Measurements from ENCODE around the gene GRK2. TPM values are rescaled to one million over a fixed set of nuclear protein-coding genes. Genes with fewer than 3 reads are reported as not detected.

GRK2 gene
- total and polyA plus RNA-seq, 9 of the 15 experiments (the other 6 are each of a cell fraction or from before 2014, with no cell fraction given), result 0.24 to 95.8 (median 56.5) TPM

DNA sequence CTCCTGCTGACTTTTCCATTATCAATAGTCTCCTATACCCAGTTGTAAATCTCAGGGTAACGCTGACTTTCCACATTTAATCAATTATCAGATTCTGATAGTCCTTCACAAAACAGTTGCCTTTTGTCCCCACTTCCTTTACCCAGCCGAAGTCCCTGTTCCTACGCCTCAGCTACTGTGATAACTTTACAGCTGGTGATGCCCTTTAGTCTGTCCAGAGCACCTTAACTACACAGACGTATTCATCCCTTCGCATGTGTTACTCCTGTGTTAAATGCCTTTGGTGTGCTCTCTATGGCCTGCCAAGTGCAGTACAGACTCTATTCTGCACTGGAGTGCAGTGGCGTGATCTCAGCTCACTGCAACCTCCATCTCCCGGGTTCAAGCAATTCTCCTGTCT is 57.3 kb downstream of the GRK2 start:
- no peak for ATAC-seq
- no peak overlapping the region for H3K9ac ChIP-seq (ENCODE audit: insufficient read depth in 1 of 2, low read depth in 2 of 2, low read length in 2 of 2)
- in situ Hi-C loops (cut with MboI), result no loop called here
- DNase-seq (ENCODE audit: extremely low read depth in 1 of 4, low spot score in 3 of 4), result peak in 1 of 4 experiments; percentile 2
- H3K9me3 ChIP-seq (replicated peaks; ENCODE audit: control insufficient read depth, insufficient read depth, low read depth, low read length), result no peaks in the 10 kb centered on the region
- FAIRE-seq, result no peak
- H3K27ac ChIP-seq (ENCODE audit: extremely low read depth, low read depth, low read length), result no peak overlapping the region
- ChIA-PET POLR2A (interaction anchor here (0.7 to 1.9 kb wide), 3 partner anchors 10 to 62 kb away, joined by 3 to 4 read pairs (median 3); no protein-coding TSS in a partner anchor), CTCF (ENCODE audit: low intra/inter-chr PET ratio) (no interaction called here)
- BruUV-seq (replicated peaks), result no TSS peak
- no peaks in the 10 kb centered on the region for H3K27me3 ChIP-seq (ENCODE audit: control insufficient read depth in 2 of 2, insufficient read depth in 2 of 2, low read length in 2 of 2)
- no peaks in the 10 kb centered on the region; the same call in 2 of the 3 replicates for H3K36me3 ChIP-seq (ENCODE audit: control insufficient read depth, insufficient read depth, low read length)
- no peak overlapping the region for H3K4me2 ChIP-seq (ENCODE audit: insufficient read depth, low read length)
- H3K4me1 ChIP-seq (replicated peaks in 1 of 2; ENCODE audit: control insufficient read depth in 2 of 2, insufficient read depth in 2 of 2, low read length in 2 of 2), result peaks cover 5 to 10% of the 10 kb centered on the region in 2 experiments; a peak in 3 of 5 replicates
- H2AFZ ChIP-seq (ENCODE audit: low read depth, low read length), result no peak overlapping the region
- no peaks in the 10 kb centered on the region for H4K20me1 ChIP-seq (replicated peaks; ENCODE audit: control insufficient read depth, insufficient read depth, low read length)
- no peak overlapping the region for H3K4me3 ChIP-seq
- intact Hi-C loops (cut with micrococcal nuclease), result no loop called here
- no peaks in the 10 kb centered on the region for H3K9me1 ChIP-seq (ENCODE audit: control insufficient read depth, insufficient read depth, low read length)
- 74% methylated on average over 7 of the region's 7 CpGs for WGBS (ENCODE audit: insufficient coverage, low coverage, missing lambda C conversion rate)
- H3K79me2 ChIP-seq (ENCODE audit: control insufficient read depth, insufficient read depth, low read length), result peaks cover 1% of the 10 kb centered on the region; the same call in 1 of the 3 replicates
- TF ChIP-seq BCOR (IDR thresholded peaks at IDR 0.05) (no peak), ZNF184 (CRISPR knock-in tag; IDR thresholded peaks at IDR 0.05) (no peak), RBM14 (IDR thresholded peaks at IDR 0.05; ENCODE audit: borderline replicate concordance, insufficient read depth, low read depth, low read length) (no peak), HDAC6 (IDR thresholded peaks at IDR 0.05; ENCODE audit: low read depth, low read length) (no peak), KLF6 (CRISPR knock-in tag; IDR thresholded peaks at IDR 0.05; ENCODE audit: borderline replicate concordance) (no peak), ZNF197 (CRISPR knock-in tag; IDR thresholded peaks at IDR 0.05; ENCODE audit: low read depth) (no peak), DMBX1 (CRISPR knock-in tag; IDR thresholded peaks at IDR 0.05; ENCODE audit: borderline replicate concordance) (no peak), SRSF1 (IDR thresholded peaks at IDR 0.05; ENCODE audit: low read depth, low read length) (no peak), EHMT2 (IDR thresholded peaks at IDR 0.05) (no peak), UBTF (IDR thresholded peaks at IDR 0.05; ENCODE audit: borderline replicate concordance in 1 of 2, low read depth in 2 of 2, low read length in 2 of 2) (no peak), ZNF12 (CRISPR knock-in tag; IDR thresholded peaks at IDR 0.05) (no peak)

Data from K562 (cell line).